ENCODE measurements around the gene PATZ1. TPM values are rescaled to one million over a fixed set of nuclear protein-coding genes. Genes with fewer than 3 reads are reported as not detected.

Gene PATZ1
- total RNA-seq, 4 donors from 2014 or later, result 9.2 to 38.8 (median 25.1) TPM

- no peak for TF ChIP-seq POLR2A (IDR thresholded peaks at IDR 0.05)
- TF ChIP-seq CTCF (IDR thresholded peaks at IDR 0.05), result no peak
- intact Hi-C loops (cut with DNase I; ENCODE audit: low total_unique reads), result no loop called here
- Histone ChIP-seq H3K4me1 (peaks cover 5 to 15% of the 10 kb centered on the region in 2 donors), H3K36me3 (no peaks in the 10 kb centered on the region), H3K27ac (peak overlapping the region; percentile 92 to 100), H3K27me3 (no peaks in the 10 kb centered on the region), H3K9me3 (no peaks in the 10 kb centered on the region), H3K4me3 (no peak overlapping the region)
- DNase-seq, result no peak
These were observed 58.2 kb downstream of the PATZ1 start for GRCh38 chr22:31287818-31288495.

- H3K27me3 ChIP-seq, result no peaks in the 10 kb centered on the region
- peaks cover 0 to 15% of the 10 kb centered on the region in 2 donors for H3K4me1 ChIP-seq
- no peaks in the 10 kb centered on the region for H3K9me3 ChIP-seq
- DNase-seq, result peak in 1 of 2 donors; percentile 32
- intact Hi-C loops (cut with DNase I; ENCODE audit: low total_unique reads), result no loop called here
- no peak for TF ChIP-seq POLR2A (IDR thresholded peaks at IDR 0.05)
- TF ChIP-seq CTCF (IDR thresholded peaks at IDR 0.05), result no peak
- no peaks in the 10 kb centered on the region for H3K36me3 ChIP-seq
- H3K27ac ChIP-seq, result peak overlapping the region; percentile 1 to 100
- no peak overlapping the region for H3K4me3 ChIP-seq
These were observed 59.5 kb downstream of the PATZ1 start for GRCh38 chr22:31286360-31287255.

- DNase-seq, result no peak
- H3K27ac ChIP-seq, result peak overlapping the region; percentile 37 to 100
- H3K27me3 ChIP-seq, result no peaks in the 10 kb centered on the region
- intact Hi-C loops (cut with DNase I; ENCODE audit: low total_unique reads), result no loop called here
- peaks cover 0 to 11% of the 10 kb centered on the region in 2 donors for H3K4me1 ChIP-seq
- no peaks in the 10 kb centered on the region for H3K9me3 ChIP-seq
- no peak for TF ChIP-seq POLR2A (IDR thresholded peaks at IDR 0.05)
- TF ChIP-seq CTCF (IDR thresholded peaks at IDR 0.05), result no peak
- no peak overlapping the region for H3K4me3 ChIP-seq
- no peaks in the 10 kb centered on the region for H3K36me3 ChIP-seq
These were observed 61.6 kb downstream of the PATZ1 start for GRCh38 chr22:31284281-31285155.

- no peak for TF ChIP-seq POLR2A (IDR thresholded peaks at IDR 0.05)
- TF ChIP-seq CTCF (IDR thresholded peaks at IDR 0.05), result no peak
- Histone ChIP-seq H3K4me3 (no peak overlapping the region), H3K27me3 (no peaks in the 10 kb centered on the region), H3K9me3 (no peaks in the 10 kb centered on the region), H3K4me1 (no peaks in the 10 kb centered on the region), H3K27ac (no peak overlapping the region), H3K36me3 (no peaks in the 10 kb centered on the region)
- no peak for DNase-seq
- intact Hi-C loops (cut with DNase I; ENCODE audit: low total_unique reads), result no loop called here
These were observed 63.2 kb downstream of the PATZ1 start for GRCh38 chr22:31282748-31283468.
